ENCODE data around the gene CCDC28B. TPM values are rescaled to one million over a fixed set of nuclear protein-coding genes. Genes with fewer than 3 reads are reported as not detected.

CCDC28B gene
- total RNA-seq, 2 donors from 2014 or later: 9.5 to 11.2 TPM

DNA sequence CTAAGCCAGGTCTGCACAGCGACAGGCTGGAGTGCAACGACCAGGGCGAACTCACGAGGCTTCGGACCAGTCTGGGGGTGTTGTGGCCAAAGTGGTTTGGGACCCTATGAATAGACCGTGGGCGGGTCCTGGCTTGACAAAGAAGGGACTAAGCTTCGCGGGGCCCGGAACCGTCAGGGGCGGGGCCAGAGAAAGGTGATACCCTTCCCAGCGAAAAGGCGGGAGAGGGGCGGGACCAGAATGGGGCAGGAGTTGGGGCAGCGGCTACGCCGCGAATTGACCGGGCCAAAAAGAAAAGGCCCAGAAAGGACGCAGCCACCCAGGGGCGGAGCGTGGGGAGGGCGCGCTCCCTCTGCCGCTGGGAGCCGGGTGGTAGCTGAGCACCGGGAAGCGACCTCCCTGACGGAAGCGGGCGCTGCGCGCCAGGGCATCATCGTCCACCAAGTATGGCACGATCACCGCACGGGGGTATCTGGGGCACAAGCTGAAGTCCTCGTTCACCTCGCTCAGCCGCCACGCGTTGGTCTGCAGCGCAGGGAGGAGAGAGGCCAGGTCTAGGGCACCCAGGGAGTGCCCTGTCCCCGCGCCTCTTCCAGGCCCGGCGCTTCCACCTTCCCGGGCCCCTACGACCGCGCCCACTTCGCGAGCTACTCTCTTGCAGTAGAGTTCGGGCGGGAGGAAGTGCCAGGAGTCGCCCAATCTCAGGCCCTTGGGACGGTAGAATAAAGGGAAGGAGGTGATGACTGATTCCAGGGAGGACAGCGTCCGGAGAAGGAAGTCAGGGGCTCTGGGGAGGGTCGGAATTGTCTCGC, 40.0 kb downstream of the CCDC28B start:
- Histone ChIP-seq H3K4me3 (peak overlapping the region; percentile 61 to 70), H3K27ac (peak overlapping the region; percentile 85 to 88), H3K36me3 (no peaks in the 10 kb centered on the region), H3K9me3 (no peaks in the 10 kb centered on the region), H3K4me1 (peaks cover 0 to 25% of the 10 kb centered on the region in 2 donors), H3K27me3 (no peaks in the 10 kb centered on the region)
- DNase-seq (ENCODE audit: low spot score): peak; percentile 79
- TF ChIP-seq, protein P1, sequence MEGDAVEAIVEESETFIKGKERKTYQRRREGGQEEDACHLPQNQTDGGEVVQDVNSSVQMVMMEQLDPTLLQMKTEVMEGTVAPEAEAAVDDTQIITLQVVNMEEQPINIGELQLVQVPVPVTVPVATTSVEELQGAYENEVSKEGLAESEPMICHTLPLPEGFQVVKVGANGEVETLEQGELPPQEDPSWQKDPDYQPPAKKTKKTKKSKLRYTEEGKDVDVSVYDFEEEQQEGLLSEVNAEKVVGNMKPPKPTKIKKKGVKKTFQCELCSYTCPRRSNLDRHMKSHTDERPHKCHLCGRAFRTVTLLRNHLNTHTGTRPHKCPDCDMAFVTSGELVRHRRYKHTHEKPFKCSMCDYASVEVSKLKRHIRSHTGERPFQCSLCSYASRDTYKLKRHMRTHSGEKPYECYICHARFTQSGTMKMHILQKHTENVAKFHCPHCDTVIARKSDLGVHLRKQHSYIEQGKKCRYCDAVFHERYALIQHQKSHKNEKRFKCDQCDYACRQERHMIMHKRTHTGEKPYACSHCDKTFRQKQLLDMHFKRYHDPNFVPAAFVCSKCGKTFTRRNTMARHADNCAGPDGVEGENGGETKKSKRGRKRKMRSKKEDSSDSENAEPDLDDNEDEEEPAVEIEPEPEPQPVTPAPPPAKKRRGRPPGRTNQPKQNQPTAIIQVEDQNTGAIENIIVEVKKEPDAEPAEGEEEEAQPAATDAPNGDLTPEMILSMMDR (IDR thresholded peaks at IDR 0.05): peak in 1 of 2 donors; percentile 53

DNA sequence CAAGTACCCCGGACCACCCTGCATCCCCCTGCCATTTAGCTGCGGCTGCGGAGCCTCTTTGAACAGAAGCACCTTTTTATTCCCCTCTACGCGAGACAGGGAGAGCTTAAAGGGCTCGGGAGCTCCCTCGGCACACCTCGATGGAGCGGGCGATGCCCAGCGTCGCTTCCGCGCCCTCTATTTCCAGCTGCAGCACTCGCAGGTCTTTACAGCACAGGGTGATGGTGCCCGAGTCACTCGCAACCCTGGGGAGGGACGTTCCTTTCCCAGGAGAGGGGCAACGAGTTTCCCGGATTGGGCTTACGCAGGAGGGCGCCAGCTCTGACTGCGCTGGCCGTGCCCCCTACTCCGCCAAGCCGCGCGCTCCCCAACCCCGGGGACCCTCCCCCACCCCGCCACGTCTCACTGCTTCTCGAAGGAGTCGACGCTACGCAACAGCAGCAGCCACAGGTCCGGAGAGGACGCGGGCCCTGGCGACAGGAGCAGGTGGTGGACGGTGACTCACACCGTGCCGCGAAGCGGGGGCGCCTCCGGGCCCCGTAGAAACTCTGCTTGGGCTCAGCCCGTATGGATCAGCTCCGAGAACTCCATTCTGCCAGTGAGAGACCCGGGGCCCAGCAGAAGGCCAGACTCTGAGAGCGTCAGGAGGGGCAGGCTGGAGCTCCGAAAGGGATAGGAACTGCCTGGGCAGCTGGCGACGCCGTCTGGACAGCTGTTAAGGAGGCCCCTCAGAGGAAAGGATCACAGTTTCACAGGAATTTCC, 40.8 kb downstream of the CCDC28B start:
- H3K27ac ChIP-seq: peak overlapping the region; percentile 85 to 88
- TF ChIP-seq, protein P1 (IDR thresholded peaks at IDR 0.05): no peak
- peaks cover 0 to 28% of the 10 kb centered on the region in 2 donors for H3K4me1 ChIP-seq
- H3K36me3 ChIP-seq: no peaks in the 10 kb centered on the region
- peak; percentile 73 for DNase-seq (ENCODE audit: low spot score)
- H3K27me3 ChIP-seq: no peaks in the 10 kb centered on the region
- no peaks in the 10 kb centered on the region for H3K9me3 ChIP-seq
- peak overlapping the region; percentile 61 to 70 for H3K4me3 ChIP-seq

DNA sequence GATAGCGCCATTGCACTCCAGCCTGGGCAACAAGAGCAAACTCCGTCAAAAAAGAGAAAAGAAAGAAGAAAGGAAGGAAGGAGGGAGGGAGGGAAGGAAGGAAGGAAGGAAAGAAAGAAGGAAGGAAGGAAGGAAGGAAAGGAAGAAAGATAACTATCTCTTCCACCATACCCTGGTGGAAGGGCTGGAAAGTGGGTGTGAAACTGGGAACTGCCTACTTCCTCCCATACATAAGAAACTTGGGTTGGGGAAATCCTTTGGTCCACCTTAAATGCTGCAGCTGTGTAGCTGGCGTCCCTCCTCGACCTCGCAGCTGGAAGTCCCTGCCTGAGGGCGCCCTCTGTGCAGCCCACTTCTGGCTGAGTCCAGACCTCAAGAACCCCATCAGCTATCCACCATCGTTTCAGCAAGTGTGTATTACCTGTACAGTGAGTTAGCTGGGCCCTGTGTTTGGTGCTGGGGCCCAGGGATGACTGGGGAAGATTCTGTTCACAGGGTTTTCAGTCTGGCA, 42.0 kb downstream of the CCDC28B start:
- H3K27me3 ChIP-seq: no peaks in the 10 kb centered on the region
- H3K27ac ChIP-seq: peak overlapping the region in 1 of 2 donors; percentile 21
- peaks cover 0 to 39% of the 10 kb centered on the region in 2 donors for H3K4me1 ChIP-seq
- H3K4me3 ChIP-seq: peak overlapping the region in 1 of 2 donors; percentile 12
- H3K36me3 ChIP-seq: no peaks in the 10 kb centered on the region
- H3K9me3 ChIP-seq: no peaks in the 10 kb centered on the region
- TF ChIP-seq, protein P1 (IDR thresholded peaks at IDR 0.05): no peak
- no peak for DNase-seq (ENCODE audit: low spot score)

DNA sequence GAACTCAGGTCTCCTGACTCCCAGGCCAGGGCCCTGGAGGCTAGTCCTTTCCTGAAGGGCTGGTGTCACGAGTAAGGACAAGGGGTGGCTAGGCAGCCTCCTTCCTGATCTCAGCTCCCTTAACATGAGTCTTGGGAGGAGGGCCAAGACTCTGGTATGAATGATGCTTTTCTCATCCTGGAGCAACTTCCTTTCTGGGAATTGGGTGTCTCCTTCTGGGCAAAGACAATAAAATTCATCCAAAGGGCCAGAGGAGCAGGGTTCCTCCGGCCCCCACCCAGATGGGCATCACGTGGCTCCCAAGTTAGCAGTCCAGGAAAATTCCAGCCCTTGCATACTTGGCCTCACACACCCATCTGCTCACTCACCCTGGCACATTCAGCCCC, 46.5 kb downstream of the CCDC28B start, which contains the start of gene FAM167B:
Gene FAM167B (plus strand): TSS at position 335 of the 386 bp plus-strand sequence. CDS start 200 bp downstream, outside the sequence.
- TF ChIP-seq, protein P1 (IDR thresholded peaks at IDR 0.05): no peak
- Histone ChIP-seq H3K4me1 (peaks cover 0 to 62% of the 10 kb centered on the region in 2 donors), H3K27ac (peak within 1 kb of the TSS; percentile 66 to 67), H3K36me3 (no peaks in the 10 kb centered on the region), H3K9me3 (no peaks in the 10 kb centered on the region), H3K4me3 (peak within 1 kb of the TSS in 1 of 2 donors; percentile 8), H3K27me3 (no peaks in the 10 kb centered on the region)
- DNase-seq (ENCODE audit: low spot score): peak; percentile 71

DNA sequence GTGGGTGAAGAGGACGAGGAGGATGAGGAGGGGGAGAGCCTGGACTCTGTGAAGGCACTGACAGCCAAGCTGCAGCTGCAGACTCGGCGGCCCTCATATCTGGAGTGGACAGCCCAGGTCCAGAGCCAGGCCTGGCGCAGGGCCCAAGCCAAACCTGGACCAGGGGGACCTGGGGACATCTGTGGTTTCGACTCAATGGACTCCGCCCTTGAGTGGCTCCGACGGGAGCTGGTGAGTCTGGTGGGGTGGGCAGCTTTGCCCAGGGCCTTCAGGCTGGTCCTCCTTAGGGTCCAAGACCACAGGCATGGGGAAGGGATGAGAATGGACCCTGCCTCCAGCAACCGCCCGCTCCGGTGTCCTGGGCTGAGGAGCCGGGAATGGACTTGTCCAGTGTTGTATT, 47.1 kb downstream of the CCDC28B start:
- TF ChIP-seq, protein P1 (IDR thresholded peaks at IDR 0.05): no peak
- no peak for DNase-seq (ENCODE audit: low spot score)
- Histone ChIP-seq H3K27ac (peak overlapping the region; percentile 66 to 67), H3K27me3 (no peaks in the 10 kb centered on the region), H3K4me1 (peaks cover 0 to 60% of the 10 kb centered on the region in 2 donors), H3K36me3 (no peaks in the 10 kb centered on the region), H3K9me3 (no peaks in the 10 kb centered on the region), H3K4me3 (peak overlapping the region in 1 of 2 donors; percentile 8)
